Activated T-cell treated with anti-CD3 and anti-CD28 coated beads, Interleukin-2, amount 50 U/mL, for 1 hour (primary cell): ENCODE results near the gene TMIGD1.
"Not testable (repeated sequence)": the region's sequence is repeated elsewhere in the genome, so short reads cannot be mapped to it uniquely, and the experiment has no call there.

Experiments
- DNase-seq: peaks from one replicate; pipeline ENCODE4 v3.0.0-alpha.2; 2020

The TMIGD1 gene

GRCh38 chr17:30358055-30358760 lies 24.4 kb upstream of the TMIGD1 start:
- no peak for DNase-seq

- no peak for DNase-seq
Measured at GRCh38 chr17:30357476-30357875, 23.6 kb upstream of the TMIGD1 start.

GRCh38 chr17:30354701-30355100 lies 20.8 kb upstream of the TMIGD1 start:
- no peak for DNase-seq

GRCh38 chr17:30352240-30352814 lies 18.5 kb upstream of the TMIGD1 start:
- DNase-seq, result no peak

GRCh38 chr17:30351735-30352134 lies 17.9 kb upstream of the TMIGD1 start:
- DNase-seq, result no peak

- DNase-seq, result not testable (repeated sequence)
Measured at GRCh38 chr17:30351263-30351662, 17.4 kb upstream of the TMIGD1 start.

GRCh38 chr17:30349252-30349651 lies 15.4 kb upstream of the TMIGD1 start:
- DNase-seq, result no peak

- no peak for DNase-seq
Measured at GRCh38 chr17:30347488-30347887, 13.6 kb upstream of the TMIGD1 start.

- no peak for DNase-seq
Measured at GRCh38 chr17:30346221-30346795, 12.5 kb upstream of the TMIGD1 start.

- DNase-seq, result no peak
Measured at GRCh38 chr17:30345527-30346075, 11.7 kb upstream of the TMIGD1 start.

GRCh38 chr17:30345089-30345433 lies 11.2 kb upstream of the TMIGD1 start:
- DNase-seq, result no peak

- no peak for DNase-seq
Measured at GRCh38 chr17:30344283-30345088, 10.6 kb upstream of the TMIGD1 start.

- DNase-seq, result no peak
Measured at GRCh38 chr17:30343796-30344195, 9.9 kb upstream of the TMIGD1 start.

- not testable (repeated sequence) for DNase-seq
Measured at GRCh38 chr17:30343244-30343643, 9.4 kb upstream of the TMIGD1 start.

- DNase-seq, result no peak
Measured at GRCh38 chr17:30341703-30342249, 7.9 kb upstream of the TMIGD1 start.

- DNase-seq, result no peak
Measured at GRCh38 chr17:30340801-30341356, 7.0 kb upstream of the TMIGD1 start.

GRCh38 chr17:30339086-30339485 lies 5.2 kb upstream of the TMIGD1 start:
- no peak for DNase-seq

- DNase-seq, result no peak
Measured at GRCh38 chr17:30337393-30337999, 3.6 kb upstream of the TMIGD1 start.

- peak; percentile 44 for DNase-seq
Measured at GRCh38 chr17:30336369-30337171, 2.7 kb upstream of the TMIGD1 start.

GRCh38 chr17:30334421-30334820 lies 564 bp upstream of the TMIGD1 start:
- DNase-seq, result no peak

- peak; percentile 33 for DNase-seq
Measured at GRCh38 chr17:30332057-30332542, 1.8 kb downstream of the TMIGD1 start.
